Stimulated activated CD8-positive, alpha-beta memory T cell treated with anti-CD3 and anti-CD28 coated beads, Interleukin-15, amount 100 ng/mL, for 48 hours (primary cell): ENCODE measurements around the gene DCX.

Source experiments
- DNase-seq, 2 donors: peaks; one replicate each; pipeline ENCODE4 v3.0.0-alpha.2; 2020; ENCODE audit warnings: low read depth in 2 of 2

Gene DCX

DNA sequence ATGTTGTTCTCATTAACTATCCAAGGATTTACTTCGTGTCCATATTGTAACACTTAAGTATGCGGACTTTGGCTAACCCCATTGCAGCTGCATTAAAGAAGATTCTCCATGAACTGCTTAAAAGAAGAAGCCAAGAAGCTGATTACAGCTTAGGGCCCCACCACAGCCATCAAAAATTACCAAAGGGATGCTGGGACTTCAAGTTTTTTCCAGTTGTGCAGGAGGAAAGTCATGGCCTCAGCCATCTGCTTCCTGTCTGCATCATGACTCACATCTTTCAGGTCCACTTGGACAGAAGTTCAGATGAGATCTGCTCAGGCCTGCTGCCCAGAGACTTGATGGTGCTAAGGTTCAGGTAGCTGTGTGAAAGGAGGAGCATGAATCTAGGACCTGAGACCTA lies 102.9 kb downstream of the DCX start:
- DNase-seq = no peak

DNA sequence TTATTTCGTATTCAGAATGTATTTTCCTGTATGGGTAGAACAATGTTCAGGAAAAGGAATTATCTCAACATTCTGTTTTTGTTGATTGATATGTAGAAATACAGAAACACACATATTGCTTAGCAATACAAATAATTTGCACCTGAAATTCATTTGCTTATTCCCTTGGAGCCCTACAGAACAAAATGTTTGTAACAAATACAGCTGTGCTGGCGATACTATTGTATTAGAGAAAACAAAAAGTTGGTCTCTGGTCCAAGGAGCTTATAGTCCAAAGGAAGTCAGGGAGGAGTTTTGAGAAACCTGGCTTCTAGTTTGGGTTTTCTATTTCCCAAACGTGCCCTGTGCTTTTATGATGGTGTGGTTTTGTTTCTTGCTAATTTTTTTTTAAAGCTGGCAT lies 104.0 kb downstream of the DCX start:
- DNase-seq = no peak

DNA sequence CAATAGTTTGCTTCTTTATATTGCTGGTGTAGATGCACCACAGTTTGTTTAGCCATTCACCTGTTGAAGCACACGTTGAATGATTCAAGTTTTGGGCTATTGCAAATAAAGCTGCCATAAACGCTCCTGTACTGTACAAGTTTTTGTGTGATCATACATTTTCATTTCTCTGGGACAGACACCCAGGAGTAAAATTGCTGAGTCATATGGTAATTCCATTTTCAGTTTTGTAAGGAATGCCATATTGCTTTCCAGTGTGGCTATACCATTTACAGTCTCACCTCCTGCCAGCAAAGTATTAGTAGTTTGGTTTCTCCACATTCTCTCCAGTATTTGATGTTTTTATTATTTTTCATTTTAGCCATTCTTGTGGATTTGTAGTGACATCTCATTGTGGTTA lies 109.7 kb downstream of the DCX start:
- DNase-seq = no peak

DNA sequence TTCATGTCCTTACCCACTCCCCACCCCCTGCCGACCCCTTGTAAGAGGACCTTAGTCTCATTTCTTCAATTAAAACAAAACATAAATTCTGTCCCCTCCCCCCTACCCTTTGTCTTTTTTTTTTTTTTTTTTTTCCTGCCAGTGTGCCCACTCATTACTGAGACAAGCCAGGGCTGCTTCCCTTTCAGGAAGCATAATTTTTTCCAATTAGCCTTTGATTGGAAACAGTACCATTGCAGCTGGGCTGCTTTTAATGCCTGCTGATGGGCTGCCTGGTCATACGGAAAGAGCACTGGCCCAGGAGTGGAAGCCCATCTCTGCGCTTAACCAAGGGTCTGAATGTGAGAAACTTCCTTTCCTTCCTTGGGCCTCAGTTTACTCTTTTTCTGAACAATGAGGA lies 123.2 kb downstream of the DCX start:
- DNase-seq = no peak

DNA sequence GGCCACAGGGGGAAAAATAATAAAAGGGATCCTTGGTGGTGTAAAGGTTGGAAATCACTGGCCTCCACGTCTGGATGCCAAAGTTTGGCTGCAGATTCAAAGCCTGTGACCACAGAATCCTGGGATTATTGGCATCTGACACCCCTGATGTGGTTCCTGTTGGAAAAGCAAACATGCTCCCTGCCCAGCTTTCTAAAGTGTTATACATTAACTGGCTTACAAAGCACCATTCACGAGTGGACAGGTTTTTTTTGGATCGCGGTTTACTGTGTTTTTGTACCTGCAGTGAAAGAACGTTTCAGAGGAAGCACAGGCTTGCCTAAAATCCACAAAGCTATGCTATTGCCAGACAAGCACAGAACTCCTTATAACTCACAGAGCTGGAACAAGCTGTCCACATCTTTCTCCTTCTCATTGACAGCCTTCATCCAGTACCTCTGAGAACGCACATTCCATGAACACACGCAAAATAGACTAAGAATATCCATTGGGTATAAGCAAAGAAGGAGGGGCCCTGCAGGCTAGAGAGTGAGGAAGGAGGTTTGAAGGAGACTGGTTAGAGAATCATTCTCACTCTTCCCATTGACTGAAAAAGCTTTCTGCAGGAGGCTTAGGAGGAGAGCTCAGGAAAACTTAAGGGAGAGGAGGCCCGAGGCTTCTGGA lies 127.2 kb downstream of the DCX start:
- no peak for DNase-seq

DNA sequence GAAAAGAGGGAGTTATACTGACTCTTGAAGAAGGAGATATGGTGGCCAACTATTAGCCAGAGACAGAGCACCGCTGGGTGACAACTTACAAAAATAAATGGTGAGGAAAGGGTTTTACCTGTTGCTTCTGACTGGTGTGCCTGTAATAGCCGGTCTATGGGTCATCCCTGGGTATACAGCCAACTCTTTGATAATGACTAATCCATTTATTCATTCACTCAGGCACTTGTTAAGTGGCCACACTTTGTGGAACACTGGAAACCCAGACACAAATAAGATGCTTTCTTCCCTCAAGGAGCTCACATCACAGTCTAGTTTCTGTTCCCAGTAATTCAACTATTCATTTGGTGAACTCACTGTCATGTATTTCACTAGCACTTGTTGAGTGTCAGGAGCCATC lies 128.5 kb downstream of the DCX start:
- no peak for DNase-seq

DNA sequence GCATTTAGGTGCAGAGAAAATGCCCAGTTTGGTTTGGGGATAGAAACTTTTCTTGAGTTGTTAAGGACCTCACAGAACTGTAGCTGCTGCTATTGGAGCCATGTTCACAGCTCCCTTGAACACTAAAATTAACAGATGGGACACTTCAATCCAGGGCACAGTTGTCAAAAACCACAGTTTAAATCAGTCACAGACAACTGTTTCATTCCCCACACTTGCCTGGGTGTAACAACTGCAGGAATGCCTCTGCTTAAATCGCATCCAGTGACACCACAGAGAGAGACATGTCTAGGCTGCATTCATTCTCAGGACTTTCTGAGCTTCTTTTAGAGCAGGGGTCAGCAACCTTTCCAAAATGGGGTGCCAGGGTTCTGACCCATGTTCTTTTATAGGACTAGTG lies 129.0 kb downstream of the DCX start:
- no peak for DNase-seq

DNA sequence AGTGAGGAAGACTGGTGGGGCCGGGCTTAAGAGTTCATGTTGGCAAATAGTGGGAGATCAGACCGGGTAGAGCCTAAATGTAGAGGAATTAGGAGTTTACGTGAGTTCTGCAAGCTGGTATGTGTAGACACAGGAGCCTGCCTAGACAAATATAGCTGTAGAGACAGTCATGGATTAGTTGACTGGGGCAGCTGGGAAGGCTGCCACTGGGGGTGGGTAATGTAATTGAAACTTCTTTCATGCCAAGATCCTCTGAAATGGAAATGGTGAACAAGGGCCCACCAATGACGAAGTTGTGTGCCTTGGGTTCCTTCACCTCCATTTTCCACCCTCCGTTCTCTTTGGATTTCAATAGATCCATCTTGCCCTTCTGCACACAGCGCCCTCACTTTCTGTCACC lies 129.9 kb downstream of the DCX start:
- DNase-seq = no peak

DNA sequence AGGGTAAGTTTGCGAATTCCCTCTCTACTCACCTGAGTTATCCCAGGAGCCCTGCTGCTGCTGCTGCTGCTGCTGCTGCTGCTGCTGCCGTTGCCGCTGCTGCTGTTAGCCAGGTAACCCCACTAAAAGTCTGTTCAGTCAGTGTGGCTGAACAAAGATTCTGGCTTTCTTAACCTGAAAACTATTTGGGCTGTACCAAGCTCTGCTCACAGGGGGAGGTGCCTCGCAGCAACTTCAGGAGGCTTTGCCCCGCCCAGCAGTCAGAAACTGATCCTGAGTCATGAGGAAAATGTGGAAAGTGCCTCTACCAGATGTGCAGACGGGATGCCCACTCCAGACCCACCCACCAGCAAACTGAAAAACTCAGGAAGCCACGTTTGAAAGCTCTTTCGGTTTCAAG lies 141.7 kb downstream of the DCX start, which contains the start of gene CAPN6:
TSS of gene CAPN6 (minus strand) at position 145 of the 400 bp plus-strand sequence. CDS start 6,547 bp downstream, outside the sequence.
- no peak for DNase-seq

DNA sequence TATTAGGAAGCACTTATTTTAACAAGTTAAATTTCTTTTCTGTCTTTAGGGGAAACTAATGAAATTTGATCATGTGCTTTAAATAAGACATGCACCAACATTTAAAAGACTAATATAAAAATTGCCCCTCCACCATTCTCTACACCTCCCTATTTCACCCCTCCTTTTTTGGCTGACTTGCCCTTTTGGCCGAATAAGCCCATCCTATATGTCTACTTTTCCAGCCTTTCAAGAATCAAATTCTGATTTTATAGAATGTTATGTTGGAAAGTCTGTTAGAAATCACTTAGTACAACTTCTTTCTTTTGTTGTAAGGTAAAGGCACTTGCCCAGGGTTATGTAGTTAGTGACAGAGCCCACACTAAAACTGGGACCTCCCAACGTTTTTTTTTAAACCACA lies 143.5 kb downstream of the DCX start:
- no peak for DNase-seq

DNA sequence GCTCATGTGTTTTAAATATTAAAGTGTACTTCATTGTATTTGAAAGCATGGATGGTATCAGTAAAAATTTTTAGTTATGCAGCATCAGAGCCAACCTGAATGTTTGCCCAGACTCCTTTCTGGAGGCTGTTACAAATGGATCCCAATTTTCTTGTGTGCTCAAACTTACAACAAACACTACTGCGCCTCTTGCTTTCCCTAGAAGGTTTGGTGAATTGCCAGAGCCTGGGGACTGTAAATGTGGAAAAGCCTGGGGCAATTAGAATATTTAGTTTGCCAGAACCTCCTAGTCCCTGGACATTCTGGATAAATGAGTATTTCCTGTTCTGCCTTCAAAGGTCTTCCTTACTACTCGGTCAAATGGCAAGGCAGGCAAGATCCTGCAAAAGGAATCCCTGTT lies 146.5 kb downstream of the DCX start:
- DNase-seq = no peak

DNA sequence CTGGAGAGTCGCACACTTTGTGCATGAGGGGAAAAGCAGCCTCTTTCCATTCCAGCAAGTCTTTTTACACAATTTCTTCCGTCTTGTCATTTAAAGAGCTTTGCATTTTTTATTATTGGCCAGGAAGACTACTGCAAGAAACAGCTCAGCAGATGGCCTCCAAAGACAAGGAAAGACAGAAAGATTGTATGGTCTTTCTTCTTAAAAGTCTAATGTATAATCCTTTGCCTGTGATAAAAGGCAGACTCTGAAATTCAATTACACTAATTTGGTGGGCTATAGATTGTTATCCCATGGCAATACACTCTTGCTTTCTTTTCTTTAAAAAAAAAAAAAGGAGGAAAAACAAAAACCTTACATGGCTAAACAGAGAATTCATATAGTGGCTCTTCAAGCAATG lies 147.6 kb downstream of the DCX start:
- no peak for DNase-seq

DNA sequence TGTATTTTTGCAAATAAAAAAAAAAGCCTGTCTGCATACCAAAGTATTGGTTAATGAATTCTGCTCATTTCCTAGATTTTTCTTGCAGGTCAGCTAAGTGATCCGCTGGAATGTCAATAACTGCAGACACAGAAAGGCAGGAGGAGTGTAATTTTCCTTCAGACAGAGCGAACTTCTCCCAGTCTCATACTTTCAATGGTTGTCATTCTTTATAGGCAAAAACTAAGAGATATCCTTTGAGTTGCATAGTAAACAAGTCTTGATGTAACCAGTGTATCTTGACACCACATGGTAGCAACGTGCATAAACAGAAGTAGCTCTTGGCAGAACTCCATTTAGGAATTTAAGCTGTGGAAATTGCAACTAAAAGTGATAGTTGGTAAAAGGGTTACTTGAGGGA lies 149.9 kb downstream of the DCX start:
- DNase-seq = no peak

DNA sequence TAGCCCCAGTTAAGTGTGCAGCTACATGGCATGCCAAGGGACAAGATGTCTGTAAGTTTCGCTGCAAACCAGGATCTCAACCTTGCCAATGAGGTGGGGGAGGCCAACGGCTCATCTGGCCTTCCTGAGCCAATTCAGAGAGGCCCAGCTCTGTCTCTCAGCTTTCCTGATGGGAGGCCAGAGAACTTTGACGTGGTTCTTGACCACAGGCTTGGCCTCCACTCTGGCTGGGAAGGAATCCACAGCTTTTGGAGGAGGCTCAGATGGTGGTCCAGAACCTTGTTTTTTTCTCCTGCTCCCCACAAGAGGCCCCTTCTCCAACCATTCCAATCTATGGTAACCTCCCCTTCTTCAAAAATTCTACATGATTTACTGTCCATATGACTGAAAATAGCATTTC lies 151.5 kb downstream of the DCX start:
- DNase-seq = no peak

DNA sequence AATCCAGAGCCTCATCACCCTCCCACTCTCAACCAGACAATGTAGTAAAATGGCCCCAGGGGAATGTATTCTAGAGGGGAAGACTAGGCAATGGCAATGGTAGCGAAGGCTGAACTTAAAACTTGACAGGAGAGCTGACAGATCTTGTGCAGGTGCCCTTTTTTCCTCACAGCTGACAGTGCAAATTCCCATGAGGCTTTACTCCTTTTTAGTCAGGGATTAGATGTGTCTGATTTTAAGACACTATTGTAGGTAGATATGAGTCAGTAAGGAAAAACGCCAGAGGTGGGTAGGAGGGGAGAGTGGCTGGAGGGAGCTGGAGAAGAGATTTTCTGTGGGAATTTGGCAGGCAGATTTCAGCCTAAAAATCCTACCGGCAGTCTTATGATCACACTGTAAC lies 152.4 kb downstream of the DCX start:
- DNase-seq = no peak

DNA sequence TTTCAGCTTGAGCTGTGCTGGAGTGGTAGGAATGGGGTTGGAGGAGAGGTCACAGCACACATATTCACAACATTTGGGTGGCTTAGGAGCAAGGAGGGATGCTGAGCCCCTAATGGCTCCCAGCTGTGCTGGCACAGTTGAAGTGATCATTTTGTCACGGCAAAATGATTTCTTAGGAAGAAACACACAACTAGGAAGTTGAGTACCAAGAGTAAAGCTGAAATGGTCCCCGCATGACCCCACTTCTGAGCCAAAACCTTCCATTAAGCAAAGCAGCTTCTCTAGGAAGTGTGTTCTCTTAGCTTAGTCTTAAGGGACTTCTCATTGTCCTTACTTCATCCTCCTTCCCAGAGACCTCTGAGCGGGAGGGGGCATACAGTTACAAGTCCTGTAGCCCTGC lies 154.3 kb downstream of the DCX start:
- DNase-seq = no peak

DNA sequence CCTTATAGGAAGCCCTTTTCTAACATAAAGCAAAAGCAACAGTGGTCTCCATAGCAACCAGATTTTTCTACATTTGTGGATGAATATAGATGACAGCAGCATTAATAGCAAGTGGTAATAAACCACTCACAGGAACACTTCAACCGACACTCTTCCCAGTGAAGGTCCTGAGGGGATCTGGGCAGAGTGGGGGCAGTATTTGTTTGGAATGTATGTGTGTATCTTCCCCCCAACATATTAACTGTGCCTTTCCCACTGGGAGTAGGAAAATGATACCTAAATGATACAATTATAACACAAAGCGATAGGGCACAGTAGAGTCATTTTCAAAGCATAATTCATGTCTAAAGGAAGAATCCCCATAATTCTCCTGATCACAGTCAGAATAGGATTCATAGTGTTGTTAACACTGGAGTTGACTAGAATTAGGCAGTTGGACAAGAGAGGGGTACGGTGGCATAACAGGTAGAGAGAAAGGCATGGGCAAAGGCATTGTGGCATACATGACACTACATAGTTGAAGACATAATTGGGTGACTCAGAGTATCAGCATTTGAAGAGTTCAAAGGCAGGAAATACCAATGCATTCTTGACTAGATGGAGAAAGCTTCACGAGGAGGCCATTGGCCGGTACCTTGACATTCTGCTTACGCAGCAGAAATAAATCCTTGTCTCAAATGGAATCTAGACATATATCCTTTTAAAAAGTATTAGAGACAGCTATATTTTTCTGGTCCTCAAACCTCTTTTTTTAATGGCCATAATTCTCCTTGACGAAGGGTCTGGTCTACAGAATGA lies 156.9 kb downstream of the DCX start:
- DNase-seq = no peak

DNA sequence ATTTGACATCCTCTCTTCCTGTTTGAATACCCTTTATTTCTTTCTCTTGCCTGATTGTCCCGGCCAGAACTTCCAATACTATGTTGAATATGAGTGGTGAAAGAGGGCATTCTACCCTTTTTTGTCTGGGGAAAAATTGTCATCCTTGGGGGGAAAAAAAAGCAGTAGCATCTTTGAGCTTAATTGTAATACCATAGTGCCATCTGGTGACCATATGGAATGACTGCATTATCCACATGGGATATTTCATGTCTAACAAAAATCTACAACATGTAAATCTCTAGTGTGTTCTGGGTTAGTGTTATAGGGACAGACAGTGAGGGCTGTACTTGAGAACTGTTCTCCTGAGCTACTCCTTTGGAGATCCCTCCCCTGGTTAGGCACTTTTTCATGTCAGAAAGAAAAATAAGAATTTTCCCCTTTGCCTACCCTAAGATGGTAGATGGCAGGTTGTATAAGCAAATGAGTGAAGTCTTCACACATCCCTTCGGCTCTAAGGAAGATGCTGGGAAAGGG lies 167.7 kb downstream of the DCX start:
- no peak for DNase-seq
